Ascending aorta (tissue), 2 donors: Measurements from ENCODE around the gene PSMD2. TPM values are rescaled to one million over a fixed set of nuclear protein-coding genes. Genes with fewer than 3 reads are reported as not detected.
"Not testable (repeated sequence)": the region's sequence is repeated elsewhere in the genome, so short reads cannot be mapped to it uniquely, and the experiment has no call there.

Experiments
- DNase-seq, 2 donors: peaks; one replicate each; pipeline ENCODE4 v3.0.0-alpha.2; 2019; ENCODE audit warnings: low spot score in 2 of 2
- H3K27ac ChIP-seq, 2 donors: fragments of 200-600 bp; sonication (generic); one replicate each; pipeline ENCODE4 v1.5.1; 2016 to 2017; ENCODE audit warnings: mild to moderate bottlenecking in 1 of 2
- H3K27me3 ChIP-seq: fragments of 200-600 bp; sonication (generic); one replicate; pipeline ENCODE4 v1.5.1; 2017
- H3K36me3 ChIP-seq, 2 donors: fragments of 200-600 bp; sonication (generic); one replicate each; pipeline ENCODE4 v1.5.1; 2016
- H3K4me1 ChIP-seq, 2 donors: fragments of 200-600 bp; sonication (generic); one replicate each; pipeline ENCODE4 v1.5.1; 2016 to 2017; ENCODE audit warnings: mild to moderate bottlenecking in 1 of 2
- H3K4me3 ChIP-seq, 2 donors: fragments of 200-600 bp; sonication (generic); one replicate each; pipeline ENCODE4 v1.5.1; 2016 to 2017; ENCODE audit warnings: mild to moderate bottlenecking in 1 of 2
- H3K9me3 ChIP-seq, 2 donors: fragments of 200-600 bp; sonication (generic); one replicate each; pipeline ENCODE4 v1.5.1; 2016
- intact Hi-C: fragments of 100-400 bp; cut with DNase I; formaldehyde crosslinking; loops from one replicate; pipeline ENCODE4 v1.15.1; 2023
- total RNA-seq: library from RNA; depleted of rRNA; stranded (reverse); fragments of >200 nt; gene quantifications from one replicate; pipeline ENCODE4 v1.1.0, GENCODE V29; 2016
- TF ChIP-seq, protein P1 (sequence below), 3 experiments: fragments of 200-600 bp in 2 of 3; fragments of 450-650 bp in 1 of 3; sonication (generic) in 2 of 3; IDR thresholded peaks; one replicate each; pipeline ENCODE4 v1.5.1; 2016 to 2019; ENCODE audit warnings: antibody characterized with exemption in 3 of 3, mild to moderate bottlenecking in 1 of 3, moderate library complexity in 1 of 3

Gene PSMD2
- total RNA-seq, 1 donor from 2014 or later = 151 TPM

DNA sequence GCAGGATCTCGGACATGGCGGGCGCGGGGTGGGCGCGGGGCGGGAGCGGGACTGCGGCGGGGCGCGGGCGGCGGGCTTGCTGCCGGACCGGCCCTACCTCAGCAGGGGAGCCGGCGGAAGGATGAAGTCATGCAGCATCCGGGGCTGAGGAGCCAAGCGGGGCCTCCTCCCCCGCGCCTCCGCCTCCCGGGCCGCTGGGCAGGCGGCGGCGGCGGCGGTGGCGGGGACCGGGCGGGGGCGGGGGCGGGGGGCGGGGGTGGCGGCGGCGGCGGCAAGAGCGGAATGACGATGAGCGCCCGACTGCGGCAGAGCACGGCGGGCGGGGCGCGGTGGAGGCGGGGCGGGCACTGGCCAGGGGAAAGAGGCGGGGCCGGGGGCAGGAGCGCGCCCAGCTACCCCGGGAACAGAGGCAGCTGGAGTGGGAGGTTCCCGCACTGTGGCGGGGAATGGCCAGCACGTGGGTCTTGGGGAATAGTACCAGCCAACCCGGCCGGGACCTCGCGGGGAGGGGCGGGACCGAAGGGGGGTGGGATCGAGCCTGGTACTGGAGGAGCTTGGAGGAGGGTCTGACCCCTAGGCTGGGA lies 37.7 kb upstream of the PSMD2 start, which contains the start of gene CAMK2N2:
TSS of gene CAMK2N2 (minus strand) at position 284 of the 584 bp plus-strand sequence. CDS start at position 16, 268 bp downstream.
- Histone ChIP-seq H3K9me3 (no peaks in the 10 kb centered on the region), H3K4me3 (peak within 1 kb of the TSS; percentile 54 to 72), H3K27me3 (peaks cover 26% of the 10 kb centered on the region), H3K4me1 (peaks cover 14 to 21% of the 10 kb centered on the region in 2 donors), H3K27ac (no peak within 1 kb of the TSS), H3K36me3 (no peaks in the 10 kb centered on the region)
- no peak for DNase-seq
- TF ChIP-seq, protein P1, sequence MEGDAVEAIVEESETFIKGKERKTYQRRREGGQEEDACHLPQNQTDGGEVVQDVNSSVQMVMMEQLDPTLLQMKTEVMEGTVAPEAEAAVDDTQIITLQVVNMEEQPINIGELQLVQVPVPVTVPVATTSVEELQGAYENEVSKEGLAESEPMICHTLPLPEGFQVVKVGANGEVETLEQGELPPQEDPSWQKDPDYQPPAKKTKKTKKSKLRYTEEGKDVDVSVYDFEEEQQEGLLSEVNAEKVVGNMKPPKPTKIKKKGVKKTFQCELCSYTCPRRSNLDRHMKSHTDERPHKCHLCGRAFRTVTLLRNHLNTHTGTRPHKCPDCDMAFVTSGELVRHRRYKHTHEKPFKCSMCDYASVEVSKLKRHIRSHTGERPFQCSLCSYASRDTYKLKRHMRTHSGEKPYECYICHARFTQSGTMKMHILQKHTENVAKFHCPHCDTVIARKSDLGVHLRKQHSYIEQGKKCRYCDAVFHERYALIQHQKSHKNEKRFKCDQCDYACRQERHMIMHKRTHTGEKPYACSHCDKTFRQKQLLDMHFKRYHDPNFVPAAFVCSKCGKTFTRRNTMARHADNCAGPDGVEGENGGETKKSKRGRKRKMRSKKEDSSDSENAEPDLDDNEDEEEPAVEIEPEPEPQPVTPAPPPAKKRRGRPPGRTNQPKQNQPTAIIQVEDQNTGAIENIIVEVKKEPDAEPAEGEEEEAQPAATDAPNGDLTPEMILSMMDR (IDR thresholded peaks at IDR 0.05) = no peak
- intact Hi-C loops = no loop called here

DNA sequence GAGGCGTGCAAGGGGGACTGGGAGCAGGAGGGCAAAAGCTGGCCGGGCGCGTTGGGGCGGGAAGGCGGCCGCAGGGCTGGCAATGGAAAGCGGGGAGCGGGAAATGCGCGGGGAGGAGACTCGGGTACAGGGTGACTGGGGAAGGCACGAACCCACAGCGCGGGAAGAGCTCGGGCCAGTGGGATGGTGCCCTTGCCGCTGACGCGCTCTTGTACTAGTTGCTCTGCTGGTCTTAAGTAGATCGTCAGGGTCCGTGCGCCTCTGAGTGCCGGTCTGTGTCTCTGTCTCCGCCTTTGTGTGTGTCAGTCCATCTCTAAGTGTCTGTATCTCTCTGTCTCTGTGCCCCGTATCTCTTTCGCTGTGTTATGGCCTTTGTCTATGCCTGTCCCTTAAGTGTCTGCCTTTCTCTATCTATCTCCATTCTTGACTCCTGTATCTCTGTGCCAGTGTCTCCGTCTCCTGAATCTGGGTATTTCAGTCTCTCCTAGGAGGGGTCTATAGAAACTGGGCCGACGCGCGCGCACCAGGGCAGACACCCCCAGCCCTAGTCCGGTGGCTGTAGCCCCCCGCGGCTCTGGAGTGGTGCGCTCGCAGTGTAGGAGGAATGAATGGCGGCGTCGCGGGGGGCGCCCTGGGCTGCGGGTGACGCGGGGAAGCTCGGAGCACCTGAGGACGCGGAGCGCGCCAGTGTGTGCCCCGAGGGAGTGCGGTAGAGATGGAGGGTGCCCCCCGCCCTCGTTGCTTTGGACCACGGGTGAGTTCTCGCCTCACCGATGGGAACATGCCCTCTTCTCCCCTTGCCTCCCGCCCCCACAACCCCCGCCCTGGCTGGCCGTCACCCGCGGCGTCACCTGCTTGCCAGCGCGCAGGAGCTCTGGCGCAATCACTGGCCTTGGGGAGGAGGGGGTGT lies 36.9 kb upstream of the PSMD2 start:
- Histone ChIP-seq H3K9me3 (no peaks in the 10 kb centered on the region), H3K27me3 (peaks cover 26% of the 10 kb centered on the region), H3K36me3 (no peaks in the 10 kb centered on the region), H3K4me3 (peak overlapping the region; percentile 54 to 72), H3K4me1 (peaks cover 14 to 21% of the 10 kb centered on the region in 2 donors), H3K27ac (no peak overlapping the region)
- TF ChIP-seq, protein P1 (IDR thresholded peaks at IDR 0.05) = no peak
- intact Hi-C loops = no loop called here
- no peak for DNase-seq

DNA sequence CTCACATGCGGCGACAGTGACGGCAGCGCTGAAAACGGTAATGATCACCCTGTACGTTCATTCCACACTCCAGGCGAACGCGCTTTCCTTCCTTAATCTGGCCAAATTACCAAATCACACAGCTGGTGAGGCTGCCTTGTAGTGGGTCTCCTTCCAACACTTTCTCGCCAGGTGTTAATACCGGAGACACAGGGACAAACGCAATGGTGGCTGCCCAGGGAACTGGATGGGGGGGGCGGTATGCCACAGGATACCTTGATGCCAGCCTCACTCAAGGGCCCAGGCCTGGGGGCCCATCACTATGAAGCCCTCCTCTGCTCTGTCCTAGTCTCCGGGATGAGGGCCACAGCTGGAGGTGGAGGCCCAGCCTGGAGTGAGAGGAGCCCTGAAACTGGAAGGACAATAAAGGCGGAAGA lies 36.3 kb upstream of the PSMD2 start:
- Histone ChIP-seq H3K4me1 (peaks cover 14 to 21% of the 10 kb centered on the region in 2 donors), H3K27ac (no peak overlapping the region), H3K4me3 (peak overlapping the region in 1 of 2 donors; percentile 72), H3K27me3 (peaks cover 26% of the 10 kb centered on the region), H3K9me3 (no peaks in the 10 kb centered on the region), H3K36me3 (no peaks in the 10 kb centered on the region)
- TF ChIP-seq, protein P1 (IDR thresholded peaks at IDR 0.05) = no peak
- intact Hi-C loops = no loop called here
- no peak for DNase-seq

GRCh38 chr3:184267249-184267648 lies 31.8 kb upstream of the PSMD2 start:
- H3K36me3 ChIP-seq, H3K27ac ChIP-seq, intact Hi-C loops, H3K4me3 ChIP-seq, DNase-seq, H3K4me1 ChIP-seq, H3K9me3 ChIP-seq: not testable (repeated sequence)
- peaks cover 17% of the 10 kb centered on the region for H3K27me3 ChIP-seq

GRCh38 chr3:184272269-184272668 lies 26.8 kb upstream of the PSMD2 start:
- H3K9me3 ChIP-seq = no peaks in the 10 kb centered on the region
- intact Hi-C loops = no loop called here
- H3K27me3 ChIP-seq = peaks cover 13% of the 10 kb centered on the region
- no peaks in the 10 kb centered on the region for H3K36me3 ChIP-seq
- H3K4me3 ChIP-seq = no peak overlapping the region
- DNase-seq = no peak
- H3K27ac ChIP-seq = no peak overlapping the region
- no peaks in the 10 kb centered on the region for H3K4me1 ChIP-seq
- TF ChIP-seq, protein P1 (IDR thresholded peaks at IDR 0.05) = no peak

- intact Hi-C loops = no loop called here
- DNase-seq = no peak
- no peaks in the 10 kb centered on the region for H3K9me3 ChIP-seq
- no peak overlapping the region for H3K4me3 ChIP-seq
- peaks cover 13% of the 10 kb centered on the region for H3K27me3 ChIP-seq
- TF ChIP-seq, protein P1 (IDR thresholded peaks at IDR 0.05) = no peak
- no peaks in the 10 kb centered on the region for H3K36me3 ChIP-seq
- H3K4me1 ChIP-seq = no peaks in the 10 kb centered on the region
- H3K27ac ChIP-seq = no peak overlapping the region
Measured at GRCh38 chr3:184275381-184275701, 23.7 kb upstream of the PSMD2 start.
